ENCODE results near the gene ECE1. TPM values are rescaled to one million over a fixed set of nuclear protein-coding genes. Genes with fewer than 3 reads are reported as not detected.

The ECE1 gene
- total RNA-seq, 1 experiment from 2014 or later, result 192 TPM

DNA sequence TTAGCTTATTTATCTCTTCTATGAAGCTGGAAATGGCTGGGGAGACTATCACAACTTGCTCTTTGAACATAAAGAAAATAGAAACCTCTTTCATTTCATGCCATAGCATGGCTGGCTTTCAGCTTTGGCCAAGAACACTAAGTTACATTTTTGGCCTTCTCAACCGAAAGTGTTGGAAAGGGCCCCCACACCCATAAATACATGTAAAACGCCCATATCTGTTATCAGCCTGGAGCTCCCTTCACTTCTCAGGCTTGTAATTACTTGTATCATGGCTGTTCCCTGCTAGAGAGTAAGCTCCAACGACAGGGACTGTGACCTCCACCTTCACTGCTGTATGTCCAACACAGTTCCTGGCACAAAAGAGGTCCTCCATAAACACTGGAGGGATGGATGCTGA, 100.8 kb downstream of the ECE1 start:
- no peaks in the 10 kb centered on the region for H3K9me3 ChIP-seq (ENCODE audit: control insufficient read depth, insufficient read depth, low read depth, low read length)
- intact Hi-C loops (cut with micrococcal nuclease; ENCODE audit: unreplicated experiment), result no loop called here
- CTCF ChIA-PET, result no interaction called here
- DNase-seq (ENCODE audit: low read depth, low spot score) (no peak), ATAC-seq (no peak)
- BruUV-seq (replicated peaks), result no TSS peak
- no peaks in the 10 kb centered on the region for H3K4me1 ChIP-seq (ENCODE audit: control insufficient read depth, insufficient read depth, low read length)
- POLR2A ChIA-PET, result no interaction called here
- H3K27me3 ChIP-seq (ENCODE audit: control insufficient read depth, insufficient read depth, low read length), result no peaks in the 10 kb centered on the region
- no peaks in the 10 kb centered on the region for H3K36me3 ChIP-seq (ENCODE audit: control insufficient read depth, insufficient read depth, low read length)
- no peak overlapping the region for H3K4me3 ChIP-seq (ENCODE audit: low read depth in 2 of 2, low read length in 2 of 2)
- H3K27ac ChIP-seq (ENCODE audit: low read length), result no peak overlapping the region
- in situ Hi-C loops (cut with HindIII; ENCODE audit: low pct_unique_long_range_greater_than_20kb, low sequenced_read_pairs), result no loop called here
- no peak for TF ChIP-seq POLR2AphosphoS5 (IDR thresholded peaks at IDR 0.05; ENCODE audit: low read depth, low read length)
- TF ChIP-seq SIN3A (IDR thresholded peaks at IDR 0.05; ENCODE audit: borderline replicate concordance, insufficient read depth, low read depth, low read length), result no peak
- TF ChIP-seq, protein P1, sequence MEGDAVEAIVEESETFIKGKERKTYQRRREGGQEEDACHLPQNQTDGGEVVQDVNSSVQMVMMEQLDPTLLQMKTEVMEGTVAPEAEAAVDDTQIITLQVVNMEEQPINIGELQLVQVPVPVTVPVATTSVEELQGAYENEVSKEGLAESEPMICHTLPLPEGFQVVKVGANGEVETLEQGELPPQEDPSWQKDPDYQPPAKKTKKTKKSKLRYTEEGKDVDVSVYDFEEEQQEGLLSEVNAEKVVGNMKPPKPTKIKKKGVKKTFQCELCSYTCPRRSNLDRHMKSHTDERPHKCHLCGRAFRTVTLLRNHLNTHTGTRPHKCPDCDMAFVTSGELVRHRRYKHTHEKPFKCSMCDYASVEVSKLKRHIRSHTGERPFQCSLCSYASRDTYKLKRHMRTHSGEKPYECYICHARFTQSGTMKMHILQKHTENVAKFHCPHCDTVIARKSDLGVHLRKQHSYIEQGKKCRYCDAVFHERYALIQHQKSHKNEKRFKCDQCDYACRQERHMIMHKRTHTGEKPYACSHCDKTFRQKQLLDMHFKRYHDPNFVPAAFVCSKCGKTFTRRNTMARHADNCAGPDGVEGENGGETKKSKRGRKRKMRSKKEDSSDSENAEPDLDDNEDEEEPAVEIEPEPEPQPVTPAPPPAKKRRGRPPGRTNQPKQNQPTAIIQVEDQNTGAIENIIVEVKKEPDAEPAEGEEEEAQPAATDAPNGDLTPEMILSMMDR (IDR thresholded peaks at IDR 0.05), result no peak
- TF ChIP-seq, protein P2, sequence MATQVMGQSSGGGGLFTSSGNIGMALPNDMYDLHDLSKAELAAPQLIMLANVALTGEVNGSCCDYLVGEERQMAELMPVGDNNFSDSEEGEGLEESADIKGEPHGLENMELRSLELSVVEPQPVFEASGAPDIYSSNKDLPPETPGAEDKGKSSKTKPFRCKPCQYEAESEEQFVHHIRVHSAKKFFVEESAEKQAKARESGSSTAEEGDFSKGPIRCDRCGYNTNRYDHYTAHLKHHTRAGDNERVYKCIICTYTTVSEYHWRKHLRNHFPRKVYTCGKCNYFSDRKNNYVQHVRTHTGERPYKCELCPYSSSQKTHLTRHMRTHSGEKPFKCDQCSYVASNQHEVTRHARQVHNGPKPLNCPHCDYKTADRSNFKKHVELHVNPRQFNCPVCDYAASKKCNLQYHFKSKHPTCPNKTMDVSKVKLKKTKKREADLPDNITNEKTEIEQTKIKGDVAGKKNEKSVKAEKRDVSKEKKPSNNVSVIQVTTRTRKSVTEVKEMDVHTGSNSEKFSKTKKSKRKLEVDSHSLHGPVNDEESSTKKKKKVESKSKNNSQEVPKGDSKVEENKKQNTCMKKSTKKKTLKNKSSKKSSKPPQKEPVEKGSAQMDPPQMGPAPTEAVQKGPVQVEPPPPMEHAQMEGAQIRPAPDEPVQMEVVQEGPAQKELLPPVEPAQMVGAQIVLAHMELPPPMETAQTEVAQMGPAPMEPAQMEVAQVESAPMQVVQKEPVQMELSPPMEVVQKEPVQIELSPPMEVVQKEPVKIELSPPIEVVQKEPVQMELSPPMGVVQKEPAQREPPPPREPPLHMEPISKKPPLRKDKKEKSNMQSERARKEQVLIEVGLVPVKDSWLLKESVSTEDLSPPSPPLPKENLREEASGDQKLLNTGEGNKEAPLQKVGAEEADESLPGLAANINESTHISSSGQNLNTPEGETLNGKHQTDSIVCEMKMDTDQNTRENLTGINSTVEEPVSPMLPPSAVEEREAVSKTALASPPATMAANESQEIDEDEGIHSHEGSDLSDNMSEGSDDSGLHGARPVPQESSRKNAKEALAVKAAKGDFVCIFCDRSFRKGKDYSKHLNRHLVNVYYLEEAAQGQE (IDR thresholded peaks at IDR 0.05; ENCODE audit: insufficient read depth in 1 of 2, low read depth in 2 of 2, low read length in 1 of 2), result no peak
- no peak for TF ChIP-seq TCF7L2 (IDR thresholded peaks at IDR 0.05; ENCODE audit: low read depth, low read length)

DNA sequence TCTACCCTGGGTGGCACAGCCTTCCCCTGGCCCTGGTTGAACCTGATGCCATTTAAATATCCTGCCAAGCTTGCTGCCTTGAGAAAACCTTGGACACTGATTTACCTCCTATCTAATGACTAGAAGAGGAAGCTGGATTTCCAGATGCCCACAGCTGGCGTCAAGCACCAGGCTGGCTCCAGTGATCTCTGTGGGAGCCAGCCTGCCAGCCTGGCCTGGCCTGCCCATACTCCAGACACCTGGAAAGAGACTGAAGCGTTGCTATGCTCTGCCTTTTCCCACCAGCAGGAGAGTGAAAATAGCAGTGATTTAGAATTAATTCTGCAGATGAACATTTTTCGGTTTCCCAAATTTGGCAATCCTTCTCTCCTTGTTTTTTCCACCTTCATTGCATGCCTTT, 102.0 kb downstream of the ECE1 start:
- Histone ChIP-seq H3K4me3 (ENCODE audit: low read depth in 2 of 2, low read length in 2 of 2) (no peak overlapping the region), H3K9me3 (ENCODE audit: control insufficient read depth, insufficient read depth, low read depth, low read length) (no peaks in the 10 kb centered on the region), H3K27ac (ENCODE audit: low read length) (no peak overlapping the region), H3K27me3 (ENCODE audit: control insufficient read depth, insufficient read depth, low read length) (no peaks in the 10 kb centered on the region), H3K36me3 (ENCODE audit: control insufficient read depth, insufficient read depth, low read length) (no peaks in the 10 kb centered on the region), H3K4me1 (ENCODE audit: control insufficient read depth, insufficient read depth, low read length) (no peaks in the 10 kb centered on the region)
- CTCF ChIA-PET, result no interaction called here
- TF ChIP-seq, protein P1 (IDR thresholded peaks at IDR 0.05), result no peak
- TF ChIP-seq SIN3A (IDR thresholded peaks at IDR 0.05; ENCODE audit: borderline replicate concordance, insufficient read depth, low read depth, low read length), result no peak
- TF ChIP-seq, protein P2 (IDR thresholded peaks at IDR 0.05; ENCODE audit: insufficient read depth in 1 of 2, low read depth in 2 of 2, low read length in 1 of 2), result no peak
- no peak for TF ChIP-seq POLR2AphosphoS5 (IDR thresholded peaks at IDR 0.05; ENCODE audit: low read depth, low read length)
- no peak for TF ChIP-seq TCF7L2 (IDR thresholded peaks at IDR 0.05; ENCODE audit: low read depth, low read length)
- ATAC-seq (no peak), DNase-seq (ENCODE audit: low read depth, low spot score) (no peak)
- intact Hi-C loops (cut with micrococcal nuclease; ENCODE audit: unreplicated experiment), result no loop called here
- in situ Hi-C loops (cut with HindIII; ENCODE audit: low pct_unique_long_range_greater_than_20kb, low sequenced_read_pairs), result no loop called here
- no TSS peak for BruUV-seq (replicated peaks)
- POLR2A ChIA-PET, result interaction anchor here (0.6 kb wide), 1 partner anchor 38 kb away, joined by 3 read pairs; no protein-coding TSS in a partner anchor
